GM18526 (cell line): ENCODE measurements around the gene TEKT4.

Experiments
- POLR2A ChIP-seq: IDR thresholded peaks from 3 replicates; pipeline ENCODE4 v1.6.1; 2011; ENCODE audit not compliant: insufficient read length; ENCODE audit errors: extremely low read depth

TEKT4 gene

DNA sequence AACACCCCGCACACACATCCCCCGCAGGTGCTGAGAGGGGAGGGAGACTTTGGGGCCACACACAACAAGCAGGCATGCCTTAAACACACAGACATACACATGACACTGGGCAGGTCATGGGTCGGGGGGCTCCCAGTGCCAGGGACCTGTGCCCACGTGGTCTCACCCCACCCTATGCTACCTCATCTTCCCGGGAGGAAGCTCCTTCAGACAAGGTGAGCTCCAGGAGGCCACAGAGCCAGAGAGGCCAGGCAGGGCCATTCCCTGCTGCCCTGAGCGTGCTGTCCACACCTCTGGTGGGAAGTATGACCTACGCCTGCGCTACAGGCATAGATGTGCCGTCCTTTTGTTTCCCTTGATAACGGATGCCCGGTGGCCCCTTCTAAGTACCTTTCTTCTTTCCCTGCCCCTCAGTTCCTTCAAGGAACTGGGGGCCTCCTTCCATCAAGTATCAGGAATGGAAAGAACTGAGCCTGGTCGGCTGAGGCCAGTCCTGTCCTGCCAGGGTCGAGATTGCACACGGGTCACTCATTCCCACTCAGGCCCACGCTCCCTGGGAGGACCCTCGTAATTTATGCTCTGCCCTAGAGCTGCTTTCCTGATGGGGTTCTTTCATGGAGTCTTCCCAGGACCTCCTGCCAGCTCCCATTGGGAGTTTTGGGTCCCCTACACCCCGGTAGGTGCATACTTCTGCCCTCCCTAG lies 4.7 kb downstream of the TEKT4 start:
- no peak for TF ChIP-seq POLR2A

DNA sequence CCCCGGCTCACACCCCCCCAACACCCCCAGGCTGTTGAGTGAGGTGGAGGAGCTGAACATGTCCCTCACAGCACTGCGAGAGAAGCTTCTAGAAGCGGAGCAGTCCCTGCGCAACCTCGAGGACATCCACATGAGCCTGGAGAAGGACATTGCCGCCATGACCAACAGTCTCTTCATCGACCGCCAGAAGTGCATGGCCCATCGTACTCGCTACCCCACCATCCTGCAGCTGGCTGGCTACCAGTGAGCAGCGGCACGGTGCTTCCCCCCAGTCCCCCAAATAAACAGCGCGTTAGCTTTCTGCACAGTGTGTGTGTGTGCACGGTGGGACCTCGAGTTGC lies 5.3 kb downstream of the TEKT4 start:
- no peak for TF ChIP-seq POLR2A

DNA sequence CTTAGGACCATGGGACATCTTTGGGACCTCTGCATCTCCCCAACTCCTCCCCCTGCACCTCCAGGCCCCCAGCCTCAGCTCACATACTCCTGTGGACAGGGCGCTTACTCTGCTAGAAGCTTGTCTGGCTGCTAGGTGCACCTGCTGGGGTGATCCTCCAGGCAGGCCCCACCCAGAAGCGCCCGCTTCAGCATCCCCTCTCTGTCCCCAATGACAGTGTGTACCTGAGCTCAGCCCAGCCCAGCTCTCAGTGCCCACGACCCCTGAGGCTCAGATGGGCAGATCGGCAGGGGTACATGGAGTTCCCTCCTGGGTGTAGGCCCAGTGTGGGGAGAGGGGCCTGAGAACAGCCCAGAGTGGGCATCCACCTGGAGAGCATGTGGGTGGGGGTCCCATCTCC lies 5.9 kb downstream of the TEKT4 start:
- no peak for TF ChIP-seq POLR2A

DNA sequence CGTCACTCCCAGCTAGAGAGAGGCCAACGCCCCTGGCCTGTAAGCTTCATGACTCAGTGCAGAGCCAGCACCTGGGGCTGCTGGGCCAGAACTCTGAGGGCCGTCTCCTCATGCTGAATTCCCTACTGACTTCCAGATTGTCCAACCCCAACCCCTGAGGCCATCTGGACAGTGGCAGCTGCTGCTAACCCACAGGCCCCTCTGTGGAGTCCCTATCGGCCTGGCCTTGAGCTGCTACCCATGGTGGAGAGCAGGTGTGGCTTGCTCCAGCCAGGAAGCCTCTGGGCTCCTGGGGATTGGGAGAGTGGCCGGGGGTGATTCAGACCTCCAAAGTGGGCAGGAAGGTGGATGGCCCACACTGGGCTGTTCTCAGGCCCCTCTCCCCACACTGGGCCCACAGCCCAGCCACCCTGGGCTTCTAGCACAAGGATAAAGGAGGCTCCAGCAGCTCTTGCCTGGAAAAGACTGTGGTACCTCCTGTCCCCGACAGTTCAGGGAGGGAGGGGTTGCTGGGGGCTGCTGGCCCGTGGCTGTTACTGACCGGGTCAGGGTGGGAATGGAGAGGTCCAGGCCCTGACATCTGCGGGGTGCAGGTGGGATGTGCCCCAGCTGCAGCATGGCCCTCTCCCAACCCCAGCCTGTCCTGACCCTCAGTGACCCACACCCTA lies 8.2 kb downstream of the TEKT4 start:
- no peak for TF ChIP-seq POLR2A

DNA sequence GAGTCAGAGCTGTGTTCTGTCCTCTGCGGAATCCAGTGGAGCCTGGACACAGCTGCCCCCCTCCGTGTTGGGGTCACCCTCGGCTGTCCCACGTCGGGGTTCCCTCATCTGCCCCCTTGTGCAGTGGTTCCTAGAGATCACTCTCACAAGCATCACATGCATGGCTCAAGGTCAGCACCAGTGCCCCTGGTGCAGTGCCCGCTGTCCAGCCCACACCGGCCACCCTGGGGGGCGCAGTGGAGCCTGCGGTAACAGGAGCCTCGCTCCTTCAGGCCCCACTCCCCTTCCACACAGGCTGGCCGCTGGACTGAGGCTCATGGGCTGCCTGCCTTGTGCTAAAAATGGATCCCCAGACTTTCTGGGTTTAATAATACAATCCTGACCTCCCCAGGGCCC lies 8.8 kb downstream of the TEKT4 start:
- TF ChIP-seq POLR2A = no peak

DNA sequence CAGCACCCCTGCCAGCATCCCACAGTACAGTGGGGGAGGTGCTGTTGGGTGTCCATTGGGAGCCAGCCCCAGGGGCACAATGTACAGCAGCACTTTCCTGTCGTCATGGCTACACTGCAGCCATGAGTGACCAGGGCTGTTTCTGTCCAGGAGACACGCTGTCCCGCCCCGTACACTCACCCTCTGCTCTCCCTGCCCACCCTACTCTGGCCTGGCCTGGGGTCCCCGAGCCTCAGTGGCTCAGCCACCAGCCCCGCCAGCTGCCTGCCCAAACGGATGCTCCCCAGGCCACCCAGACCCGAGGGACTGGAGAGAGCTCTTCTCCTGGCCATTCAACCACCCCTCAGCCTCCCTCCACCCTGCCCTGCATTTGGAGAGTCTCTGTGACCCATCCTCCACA lies 9.3 kb downstream of the TEKT4 start:
- no peak for TF ChIP-seq POLR2A

DNA sequence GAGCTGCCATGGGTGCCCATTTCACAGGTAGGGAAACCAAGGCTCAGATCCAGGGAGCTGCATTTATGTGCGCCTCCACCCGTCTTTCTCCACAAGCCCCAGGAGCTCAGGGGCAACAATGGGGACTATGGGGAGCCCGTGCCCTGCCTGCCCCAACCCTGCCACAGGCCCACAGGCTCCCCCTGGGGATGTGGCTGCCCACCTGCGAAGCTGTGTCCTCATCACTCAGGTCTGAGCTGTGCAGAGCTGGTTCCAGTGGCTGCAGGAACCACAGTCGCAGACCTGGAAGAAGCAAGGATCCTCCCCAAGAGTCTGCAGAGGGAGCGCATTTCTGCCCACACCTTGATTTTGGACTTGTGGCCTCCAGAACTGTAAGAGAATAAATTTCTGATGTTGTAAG lies 9.8 kb downstream of the TEKT4 start:
- no peak for TF ChIP-seq POLR2A

DNA sequence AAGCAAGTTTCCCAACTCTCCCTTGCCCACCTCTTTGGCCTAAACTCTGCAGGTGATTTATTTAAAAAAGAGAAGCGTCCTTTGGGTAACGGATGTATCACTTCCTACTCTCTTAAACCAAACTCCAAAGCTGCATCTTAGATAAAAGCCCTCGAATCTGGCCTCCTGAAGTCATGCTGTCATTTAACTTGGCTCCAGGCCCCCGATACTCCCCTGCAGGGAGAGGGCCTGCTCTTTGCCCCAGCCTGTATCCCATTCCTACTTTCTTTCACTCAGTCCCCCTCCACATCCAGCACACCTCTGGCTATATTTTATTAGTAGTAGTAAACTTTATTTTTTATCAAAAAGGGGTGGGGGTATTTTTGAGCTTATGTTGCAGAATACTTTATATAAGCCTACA lies 19.0 kb downstream of the TEKT4 start:
- TF ChIP-seq POLR2A = no peak

DNA sequence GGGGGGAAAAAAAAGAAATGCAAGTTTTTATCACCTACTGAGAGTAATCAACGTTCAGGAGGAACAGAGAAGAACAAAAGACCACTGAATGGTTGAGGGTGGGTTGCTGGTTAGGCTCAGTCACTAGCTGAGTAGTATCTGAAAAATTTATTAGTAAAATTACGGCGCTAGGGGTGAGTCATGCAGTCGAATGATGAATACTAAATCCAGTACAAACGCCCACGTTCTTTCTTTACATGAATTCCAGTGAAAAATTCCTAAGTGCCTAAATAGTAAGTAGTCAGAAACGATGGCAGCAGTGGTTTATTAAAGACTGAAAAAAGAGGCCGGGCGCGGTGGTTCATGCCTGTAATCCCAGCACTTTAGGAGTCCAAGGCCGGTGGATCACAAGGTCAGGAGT lies 52.0 kb downstream of the TEKT4 start:
- no peak for TF ChIP-seq POLR2A
